HG02642 (cell line): ENCODE data around the gene RHEX.
"Not testable (repeated sequence)": the region's sequence is repeated elsewhere in the genome, so short reads cannot be mapped to it uniquely, and the experiment has no call there.

Experiments used
- ATAC-seq: cut with Tn5 transposase; IDR thresholded peaks from one replicate; pipeline ENCODE4 v1.9.1; 2021; ENCODE audit warnings: mild to moderate bottlenecking; ENCODE audit not compliant: unreplicated experiment, poor library complexity

Gene RHEX

GRCh38 chr1:206029484-206029883 lies 23.5 kb upstream of the RHEX start:
- ATAC-seq, result no peak

GRCh38 chr1:206030191-206030590 lies 22.8 kb upstream of the RHEX start:
- no peak for ATAC-seq

DNA sequence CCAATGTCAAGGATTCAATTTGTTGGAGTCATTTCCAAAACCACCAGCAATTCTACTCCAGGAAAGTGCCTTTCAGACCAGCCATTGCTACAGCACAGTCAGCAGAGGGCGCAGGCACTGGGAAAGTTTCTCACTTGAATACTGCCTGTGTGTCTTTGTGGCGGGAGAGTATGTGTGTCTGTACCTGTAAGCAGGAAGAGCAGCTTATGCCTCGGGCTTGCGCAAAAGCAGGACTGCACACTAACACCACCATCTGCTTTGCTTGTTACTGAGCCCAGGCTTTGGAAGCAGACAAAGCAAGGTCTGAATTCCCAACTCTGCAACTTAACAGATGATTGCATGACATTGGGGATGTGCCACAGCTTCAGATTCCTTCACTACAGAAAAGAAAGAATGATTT lies 22.3 kb upstream of the RHEX start:
- ATAC-seq, result peak; percentile 73

DNA sequence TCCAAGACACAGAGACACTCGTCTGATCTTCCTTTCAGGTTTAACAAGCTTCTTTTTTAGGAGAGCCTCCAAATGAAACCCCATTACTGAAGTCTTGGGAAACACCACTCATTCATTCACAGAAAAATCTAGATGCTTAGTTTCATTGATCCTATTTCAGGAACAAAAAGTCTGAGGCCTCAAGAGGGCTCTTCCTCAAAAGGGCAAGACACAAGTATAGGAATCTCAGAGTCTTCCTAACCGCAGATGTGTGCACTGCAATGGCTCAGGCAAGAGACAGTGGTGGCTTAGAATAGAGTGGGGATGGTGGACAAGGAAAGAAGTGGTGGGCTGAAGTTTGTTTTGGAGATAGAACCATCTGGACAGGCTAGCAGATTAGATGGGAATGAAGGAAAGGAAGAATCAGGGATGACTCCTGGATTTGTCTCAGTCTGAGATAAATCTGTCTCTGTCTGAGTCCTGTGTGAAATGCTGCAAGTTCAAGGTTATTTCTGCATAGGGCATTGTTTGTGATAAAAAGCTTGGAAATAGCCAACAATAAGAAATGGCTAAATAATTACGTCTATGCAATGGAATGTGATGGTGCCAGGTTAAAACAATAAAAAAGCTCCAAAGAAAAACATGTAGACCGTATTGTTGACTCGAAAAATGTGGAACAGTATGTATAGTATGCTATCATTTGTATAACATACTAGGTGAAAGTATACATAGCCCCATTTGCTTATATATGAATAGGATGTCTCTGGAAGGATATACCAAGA lies 20.4 kb upstream of the RHEX start:
- no peak for ATAC-seq

DNA sequence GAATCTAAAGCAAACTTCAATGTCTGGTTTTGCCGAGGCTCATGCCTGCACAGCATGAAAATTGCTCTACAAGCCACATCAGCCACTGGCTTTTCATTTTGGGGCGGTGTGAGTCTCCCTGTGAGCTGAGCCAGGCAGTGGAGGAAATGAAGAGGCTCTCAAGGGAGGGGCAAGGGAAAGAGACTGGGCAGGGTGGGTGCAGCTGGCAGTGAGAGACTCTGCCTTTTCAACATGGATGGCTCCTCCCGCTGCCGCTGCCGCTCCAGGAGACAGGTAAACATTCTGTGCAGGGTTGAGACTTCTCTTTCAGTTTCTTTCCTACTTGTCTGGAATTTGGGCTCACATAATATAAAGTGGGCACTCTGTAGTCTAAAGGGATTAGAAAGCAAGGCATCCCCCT lies 17.9 kb upstream of the RHEX start:
- ATAC-seq, result peak; percentile 36

GRCh38 chr1:206036663-206037455 lies 16.1 kb upstream of the RHEX start:
- no peak for ATAC-seq

DNA sequence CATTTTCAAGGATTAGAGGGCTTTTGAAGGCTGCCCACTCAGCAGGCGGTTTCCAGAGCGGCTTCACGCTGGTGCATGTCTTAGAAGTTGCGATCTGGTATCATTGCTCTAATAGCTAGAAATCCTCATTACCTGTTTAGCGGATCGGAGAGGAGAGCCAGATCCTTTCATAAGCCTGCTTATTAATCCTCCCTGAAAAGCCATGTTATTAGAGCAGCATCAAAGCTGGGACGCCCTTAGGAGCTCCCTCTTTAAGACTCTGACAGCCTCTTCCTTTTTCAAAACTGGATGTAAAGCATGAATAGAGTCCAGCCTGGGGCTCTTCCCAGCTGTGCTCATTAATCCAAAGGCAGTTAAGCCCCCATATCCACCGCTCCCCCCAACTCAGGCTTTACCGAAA lies 15.4 kb upstream of the RHEX start:
- ATAC-seq, result no peak

- no peak for ATAC-seq
Observed at GRCh38 chr1:206039046-206039973, 13.7 kb upstream of the RHEX start.

DNA sequence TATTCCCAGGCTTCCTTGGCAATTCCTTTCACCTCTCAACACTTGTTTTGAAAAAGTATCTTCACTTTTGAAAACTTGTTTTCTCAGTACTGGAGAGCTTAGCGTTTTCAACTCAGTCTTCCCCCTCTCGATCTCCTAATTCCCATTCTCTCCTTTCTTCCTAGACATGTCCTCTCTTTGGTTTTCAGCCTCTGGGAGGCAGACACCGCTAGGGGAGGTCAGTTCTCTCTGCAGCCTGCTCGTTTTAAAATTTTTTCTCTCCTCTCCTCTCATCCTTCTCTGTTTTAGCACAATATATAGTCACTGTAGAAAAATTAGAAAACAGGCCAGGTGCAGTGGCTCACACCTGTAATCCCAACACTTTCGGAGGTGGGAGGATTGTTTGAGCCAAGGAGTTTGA lies 12.6 kb upstream of the RHEX start:
- ATAC-seq, result no peak

- peak; percentile 68 for ATAC-seq
Observed at GRCh38 chr1:206041640-206042039, 11.3 kb upstream of the RHEX start.

- ATAC-seq, result no peak
Observed at GRCh38 chr1:206047271-206047670, 5.7 kb upstream of the RHEX start.

DNA sequence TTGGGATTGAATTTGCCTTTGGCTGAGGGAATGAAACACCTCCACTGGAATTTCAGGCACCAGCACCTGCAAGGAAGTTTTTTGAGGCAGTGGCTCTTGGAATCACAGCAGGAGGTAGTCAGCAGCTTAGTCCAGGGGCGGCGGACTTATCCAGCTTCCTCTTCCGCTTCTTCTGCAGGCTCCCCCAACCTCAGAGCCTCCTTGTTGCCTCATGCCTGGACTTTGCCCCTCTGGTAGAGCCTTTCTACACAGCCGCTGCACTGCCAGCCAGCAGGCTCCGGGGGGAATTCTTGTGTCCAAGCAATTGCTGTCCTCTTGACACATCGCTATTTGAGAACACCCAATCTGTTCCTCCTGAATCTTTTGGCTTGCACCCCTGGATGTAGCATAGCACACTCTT lies 4.4 kb upstream of the RHEX start:
- no peak for ATAC-seq

DNA sequence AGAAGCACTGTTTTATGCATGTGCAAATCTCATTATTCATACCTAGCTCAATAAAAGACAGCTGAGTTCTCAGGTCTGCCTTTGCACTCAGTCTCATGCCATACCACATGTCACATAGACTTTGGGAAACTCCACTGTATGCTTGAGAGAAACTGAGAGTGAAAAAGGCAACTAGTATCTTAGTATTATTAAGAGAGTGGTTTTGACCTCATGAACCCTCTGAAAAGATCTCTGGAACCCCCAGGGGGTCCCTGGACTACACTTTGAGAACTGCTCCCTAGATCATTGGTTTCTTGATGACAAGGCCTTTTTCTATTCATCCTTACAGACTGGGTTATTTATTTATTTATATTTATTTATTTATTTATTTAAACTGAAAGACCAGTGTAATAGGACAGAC lies 3.7 kb upstream of the RHEX start:
- ATAC-seq, result peak; percentile 41

GRCh38 chr1:206049919-206050600 lies 2.9 kb upstream of the RHEX start:
- no peak for ATAC-seq

- ATAC-seq, result peak; percentile 89
Observed at GRCh38 chr1:206050655-206051235, 2.2 kb upstream of the RHEX start.

DNA sequence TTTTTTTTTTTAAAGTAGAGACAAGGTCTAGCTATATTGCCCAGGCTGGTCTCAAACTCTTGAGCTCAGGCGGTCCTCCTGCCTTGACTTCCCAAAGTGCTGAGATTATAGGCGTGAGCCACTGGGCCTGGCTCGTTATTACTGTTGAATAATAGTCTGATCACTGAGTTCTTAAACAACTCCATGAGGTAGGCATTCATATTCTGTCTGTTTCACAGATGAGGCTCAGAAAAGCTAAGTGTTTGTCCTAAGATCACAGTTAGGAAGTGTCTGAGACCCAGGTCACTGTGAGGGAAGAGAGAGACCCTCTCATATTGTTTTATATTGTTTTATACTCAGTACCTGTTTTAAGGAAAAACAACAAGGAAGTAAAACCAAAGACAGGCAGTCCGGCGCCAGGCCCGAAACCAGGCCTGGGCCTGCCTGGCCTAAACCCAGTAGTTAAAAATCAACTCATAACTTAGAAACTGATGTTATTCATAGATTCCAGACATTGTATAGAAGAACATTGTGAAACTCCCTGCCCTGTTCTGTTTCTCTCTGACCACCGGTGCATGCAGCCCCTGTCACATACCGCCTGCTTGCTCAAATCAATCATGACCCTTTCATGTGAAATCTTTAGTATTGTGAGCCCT lies 625 bp upstream of the RHEX start:
- not testable (repeated sequence) for ATAC-seq

GRCh38 chr1:206053616-206054015 lies 643 bp downstream of the RHEX start:
- not testable (repeated sequence) for ATAC-seq

GRCh38 chr1:206055069-206055625 lies 2.2 kb downstream of the RHEX start:
- ATAC-seq, result not testable (repeated sequence)
